ENCODE measurements around the gene PARD3. TPM values are rescaled to one million over a fixed set of nuclear protein-coding genes. Genes with fewer than 3 reads are reported as not detected.

PARD3 gene
- total and polyA plus RNA-seq, 2 donors from 2014 or later, result 21.1 to 47.5 TPM

DNA sequence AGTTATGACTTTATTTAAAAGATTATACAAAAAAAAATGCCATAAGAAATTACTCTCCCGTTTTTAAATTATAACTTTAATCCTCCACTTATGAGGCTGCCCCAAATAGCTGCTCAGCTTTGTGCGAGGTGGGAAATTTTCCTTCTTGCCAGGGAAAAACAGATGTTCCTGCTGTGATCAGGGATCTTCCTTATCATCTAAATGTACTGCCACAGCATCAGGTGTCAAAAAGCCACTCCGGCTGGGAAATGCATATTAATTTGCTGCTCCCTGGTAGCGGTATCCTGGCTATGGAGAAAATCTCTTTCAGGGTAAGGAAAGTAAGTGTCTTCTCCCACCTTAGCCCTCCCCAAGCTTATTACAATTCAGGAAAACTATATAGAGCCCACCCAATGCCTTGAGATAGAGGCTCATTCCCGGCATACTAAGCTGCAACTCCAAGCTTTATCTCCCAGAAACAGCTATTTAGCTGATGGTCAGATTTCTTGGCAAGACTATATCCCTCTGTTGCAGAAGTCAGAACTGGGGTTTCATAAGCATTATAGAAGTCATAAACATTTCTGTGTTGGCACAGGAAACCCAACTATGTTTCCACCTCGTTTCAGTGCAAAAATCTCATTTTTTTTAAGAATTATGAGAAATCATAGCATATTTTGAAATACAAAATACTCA is 360.4 kb downstream of the PARD3 start:
- intact Hi-C loops (cut with DNase I), result no loop called here
- Histone ChIP-seq H3K4me1 (ENCODE audit: control insufficient read depth in 2 of 3, insufficient read depth in 2 of 3, low read depth in 1 of 3, low read length in 3 of 3) (no peaks in the 10 kb centered on the region), H3K9me3 (ENCODE audit: control insufficient read depth in 2 of 3, insufficient read depth in 1 of 3, low read length in 3 of 3) (no peaks in the 10 kb centered on the region), H3K4me3 (ENCODE audit: low read length in 3 of 3) (no peak overlapping the region), H3K36me3 (ENCODE audit: control insufficient read depth in 2 of 3, insufficient read depth in 3 of 3, low read length in 3 of 3) (no peaks in the 10 kb centered on the region), H3K27ac (ENCODE audit: low read depth in 2 of 2, low read length in 2 of 2) (no peak overlapping the region), H3K27me3 (ENCODE audit: control insufficient read depth, insufficient read depth, low read length) (no peaks in the 10 kb centered on the region), H3K9ac (ENCODE audit: low read length in 3 of 3) (no peak overlapping the region)
- TF ChIP-seq, protein P1, sequence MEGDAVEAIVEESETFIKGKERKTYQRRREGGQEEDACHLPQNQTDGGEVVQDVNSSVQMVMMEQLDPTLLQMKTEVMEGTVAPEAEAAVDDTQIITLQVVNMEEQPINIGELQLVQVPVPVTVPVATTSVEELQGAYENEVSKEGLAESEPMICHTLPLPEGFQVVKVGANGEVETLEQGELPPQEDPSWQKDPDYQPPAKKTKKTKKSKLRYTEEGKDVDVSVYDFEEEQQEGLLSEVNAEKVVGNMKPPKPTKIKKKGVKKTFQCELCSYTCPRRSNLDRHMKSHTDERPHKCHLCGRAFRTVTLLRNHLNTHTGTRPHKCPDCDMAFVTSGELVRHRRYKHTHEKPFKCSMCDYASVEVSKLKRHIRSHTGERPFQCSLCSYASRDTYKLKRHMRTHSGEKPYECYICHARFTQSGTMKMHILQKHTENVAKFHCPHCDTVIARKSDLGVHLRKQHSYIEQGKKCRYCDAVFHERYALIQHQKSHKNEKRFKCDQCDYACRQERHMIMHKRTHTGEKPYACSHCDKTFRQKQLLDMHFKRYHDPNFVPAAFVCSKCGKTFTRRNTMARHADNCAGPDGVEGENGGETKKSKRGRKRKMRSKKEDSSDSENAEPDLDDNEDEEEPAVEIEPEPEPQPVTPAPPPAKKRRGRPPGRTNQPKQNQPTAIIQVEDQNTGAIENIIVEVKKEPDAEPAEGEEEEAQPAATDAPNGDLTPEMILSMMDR (IDR thresholded peaks at IDR 0.05; ENCODE audit: borderline replicate concordance, extremely low read depth, insufficient read depth), result no peak
- DNase-seq (no peak), FAIRE-seq (no peak)

DNA sequence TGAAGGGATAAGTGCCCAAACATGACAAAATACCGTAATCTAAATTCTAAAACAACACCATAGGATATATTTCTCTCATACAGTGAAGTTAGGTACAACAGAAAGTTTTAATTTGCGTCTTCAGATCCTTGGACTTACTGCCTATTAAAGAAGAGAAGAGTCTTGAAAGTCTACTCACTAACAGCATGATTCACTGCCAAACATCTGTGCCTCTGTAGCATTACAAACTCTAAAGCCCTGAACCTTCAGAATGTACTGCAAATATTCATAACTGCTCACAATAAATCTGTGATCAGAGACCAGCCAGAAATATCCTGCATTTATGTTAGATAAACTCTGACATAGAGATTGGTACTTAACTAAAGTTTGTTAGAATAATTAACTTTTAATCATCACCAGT is 365.3 kb downstream of the PARD3 start:
- Histone ChIP-seq H3K27me3 (ENCODE audit: control insufficient read depth, insufficient read depth, low read length) (no peaks in the 10 kb centered on the region), H3K36me3 (ENCODE audit: control insufficient read depth in 2 of 3, insufficient read depth in 3 of 3, low read length in 3 of 3) (no peaks in the 10 kb centered on the region), H3K4me3 (ENCODE audit: low read length in 3 of 3) (no peak overlapping the region), H3K4me1 (ENCODE audit: control insufficient read depth in 2 of 3, insufficient read depth in 2 of 3, low read depth in 1 of 3, low read length in 3 of 3) (no peaks in the 10 kb centered on the region), H3K9ac (ENCODE audit: low read length in 3 of 3) (no peak overlapping the region), H3K27ac (ENCODE audit: low read depth in 2 of 2, low read length in 2 of 2) (no peak overlapping the region), H3K9me3 (ENCODE audit: control insufficient read depth in 2 of 3, insufficient read depth in 1 of 3, low read length in 3 of 3) (no peaks in the 10 kb centered on the region)
- TF ChIP-seq, protein P1 (IDR thresholded peaks at IDR 0.05; ENCODE audit: borderline replicate concordance, extremely low read depth, insufficient read depth), result no peak
- FAIRE-seq, result no peak
- intact Hi-C loops (cut with DNase I), result no loop called here
- no peak for DNase-seq

DNA sequence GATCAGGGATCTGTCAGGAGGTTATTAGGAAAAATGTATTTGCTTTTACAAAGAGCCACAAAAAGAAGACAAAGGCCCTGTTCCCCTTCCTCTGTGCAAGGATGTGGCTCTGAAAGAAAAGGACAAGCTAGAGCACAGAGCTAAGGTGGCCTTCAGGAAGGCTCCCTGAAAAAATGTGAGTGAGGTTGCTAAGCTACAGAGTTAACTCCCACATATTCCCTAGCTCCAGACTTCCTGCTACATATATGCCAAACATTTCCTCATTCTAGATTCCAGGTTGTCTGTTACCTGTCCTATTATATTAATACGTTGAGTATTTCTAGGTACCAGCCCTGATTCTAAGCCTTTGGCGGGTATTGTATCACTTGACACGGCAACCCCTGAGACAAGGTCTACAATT is 369.0 kb downstream of the PARD3 start:
- Histone ChIP-seq H3K4me3 (ENCODE audit: low read length in 3 of 3) (no peak overlapping the region), H3K27me3 (ENCODE audit: control insufficient read depth, insufficient read depth, low read length) (no peaks in the 10 kb centered on the region), H3K4me1 (ENCODE audit: control insufficient read depth in 2 of 3, insufficient read depth in 2 of 3, low read depth in 1 of 3, low read length in 3 of 3) (no peaks in the 10 kb centered on the region), H3K9ac (ENCODE audit: low read length in 3 of 3) (no peak overlapping the region), H3K27ac (ENCODE audit: low read depth in 2 of 2, low read length in 2 of 2) (no peak overlapping the region), H3K9me3 (ENCODE audit: control insufficient read depth in 2 of 3, insufficient read depth in 1 of 3, low read length in 3 of 3) (no peaks in the 10 kb centered on the region), H3K36me3 (ENCODE audit: control insufficient read depth in 2 of 3, insufficient read depth in 3 of 3, low read length in 3 of 3) (no peaks in the 10 kb centered on the region)
- FAIRE-seq (no peak), DNase-seq (peak in 2 of 5 donors; percentile 61 to 62)
- TF ChIP-seq, protein P1 (IDR thresholded peaks at IDR 0.05; ENCODE audit: borderline replicate concordance, extremely low read depth, insufficient read depth), result no peak
- intact Hi-C loops (cut with DNase I), result no loop called here

All from kidney (tissue), 14 donors.